WTC11 (cell line): ENCODE data around the gene CCL8. TPM values are rescaled to one million over a fixed set of nuclear protein-coding genes. Genes with fewer than 3 reads are reported as not detected.
"Not testable (repeated sequence)": the region's sequence is repeated elsewhere in the genome, so short reads cannot be mapped to it uniquely, and the experiment has no call there.

Source experiments
- ATAC-seq: fragments of 200-7000 bp; cut with Tn5 transposase; 2 replicates; pipeline ENCODE4 v1.10.0; 2021; ENCODE audit warnings: mild to moderate bottlenecking, moderate library complexity
- CTCF ChIA-PET: fragments of 300-600 bp; sonication (Branson Sonifier 250); formaldehyde crosslinking; loops from one replicate; lab custom pipeline; 2021; ENCODE audit warnings: antibody characterized with exemption; lab: Charles Lee
- POLR2A ChIA-PET: fragments of 350-600 bp; sonication (Branson Sonifier 250); formaldehyde crosslinking; loops from one replicate; lab custom pipeline; 2021; ENCODE audit warnings: antibody characterized with exemption; lab: Charles Lee
- DNase-seq: peaks from one replicate; pipeline ENCODE4 v3.0.0; 2021; ENCODE audit warnings: low spot score
- H3K27ac Mint-ChIP-seq: 2 replicates; pipeline ENCODE4 v1.8.0; 2021; ENCODE audit warnings: mixed read lengths
- H3K27me3 Mint-ChIP-seq: 2 replicates; pipeline ENCODE4 v1.8.0; 2021; ENCODE audit warnings: low read depth, mild to moderate bottlenecking, moderate library complexity, mixed read lengths
- H3K36me3 Mint-ChIP-seq: 2 replicates; pipeline ENCODE4 v1.8.0; 2021; ENCODE audit warnings: mixed read lengths
- H3K4me1 Mint-ChIP-seq: 2 replicates; pipeline ENCODE4 v1.8.0; 2022; ENCODE audit warnings: mixed read lengths
- H3K4me3 Mint-ChIP-seq: 2 replicates; pipeline ENCODE4 v1.8.0; 2021; ENCODE audit warnings: mild to moderate bottlenecking, moderate library complexity, mixed read lengths
- H3K9me3 Mint-ChIP-seq: 2 replicates; pipeline ENCODE4 v1.8.0; 2021; ENCODE audit warnings: mixed read lengths
- AFF4 ChIP-seq: sonication (generic); formaldehyde crosslinking; IDR thresholded peaks from 2 replicates; pipeline ENCODE4 v1.8.1; 2023; ENCODE audit warnings: mild to moderate bottlenecking, missing genetic modification reagents, borderline replicate concordance
- CREM ChIP-seq: sonication (generic); formaldehyde crosslinking; IDR thresholded peaks from 2 replicates; pipeline ENCODE4 v1.8.1; 2022; ENCODE audit warnings: mild to moderate bottlenecking, missing genetic modification reagents, moderate library complexity
- EMX1 ChIP-seq: fragments of 250-450 bp; sonication (Bioruptor Pico); IDR thresholded peaks from 2 replicates; pipeline ENCODE4 v1.8.0; 2021; ENCODE audit warnings: mild to moderate bottlenecking
- ETV6 ChIP-seq: sonication (generic); formaldehyde crosslinking; IDR thresholded peaks from 2 replicates; pipeline ENCODE4 v1.8.1; 2022; ENCODE audit warnings: mild to moderate bottlenecking, missing genetic modification reagents
- GABPB1 ChIP-seq: sonication (generic); formaldehyde crosslinking; IDR thresholded peaks from 2 replicates; pipeline ENCODE4 v1.8.1; 2023; ENCODE audit warnings: mild to moderate bottlenecking, missing genetic modification reagents
- HMGA2 ChIP-seq: fragments of 250-450 bp; sonication (Bioruptor Pico); IDR thresholded peaks from 2 replicates; pipeline ENCODE4 v1.4.0; 2021; ENCODE audit warnings: mild to moderate bottlenecking, moderate library complexity
- JAZF1 ChIP-seq: fragments of 250-450 bp; sonication (Bioruptor Pico); IDR thresholded peaks from 2 replicates; pipeline ENCODE4 v1.9.0; 2021; ENCODE audit warnings: moderate library complexity, mild to moderate bottlenecking, inconsistent platforms
- JUN ChIP-seq: sonication (generic); formaldehyde crosslinking; IDR thresholded peaks from 2 replicates; pipeline ENCODE4 v1.8.0; 2023; ENCODE audit warnings: mild to moderate bottlenecking, missing genetic modification reagents
- NR3C1 ChIP-seq: sonication (generic); formaldehyde crosslinking; conservative IDR thresholded peaks from 2 replicates; pipeline ENCODE4 v1.8.1; 2023; ENCODE audit warnings: low read depth, mild to moderate bottlenecking, missing genetic modification reagents
- PRRX2 ChIP-seq: fragments of 250-450 bp; sonication (Bioruptor Pico); IDR thresholded peaks from 2 replicates; pipeline ENCODE4 v1.8.0; 2021; ENCODE audit warnings: mild to moderate bottlenecking
- SP1 ChIP-seq: sonication (generic); formaldehyde crosslinking; conservative IDR thresholded peaks from 2 replicates; pipeline ENCODE4 v1.8.1; 2022; ENCODE audit warnings: missing genetic modification reagents
- TEAD1 ChIP-seq: sonication (generic); formaldehyde crosslinking; IDR thresholded peaks from 2 replicates; pipeline ENCODE4 v1.8.0; 2022; ENCODE audit warnings: mild to moderate bottlenecking, missing genetic modification reagents
- TEAD4 ChIP-seq: sonication (generic); formaldehyde crosslinking; IDR thresholded peaks from 2 replicates; pipeline ENCODE4 v1.8.0; 2022; ENCODE audit warnings: mild to moderate bottlenecking, missing genetic modification reagents
- ZNF219 ChIP-seq: sonication (generic); formaldehyde crosslinking; IDR thresholded peaks from 2 replicates; pipeline ENCODE4 v1.8.0; 2023; ENCODE audit warnings: missing genetic modification reagents, mild to moderate bottlenecking, borderline replicate concordance
- ZNF232 ChIP-seq: sonication (generic); formaldehyde crosslinking; IDR thresholded peaks from 2 replicates; pipeline ENCODE4 v1.8.0; 2022; ENCODE audit warnings: mild to moderate bottlenecking, missing genetic modification reagents
- ZNF317 ChIP-seq: sonication (generic); formaldehyde crosslinking; IDR thresholded peaks from 2 replicates; pipeline ENCODE4 v1.8.1; 2023; ENCODE audit warnings: low read depth, mild to moderate bottlenecking, moderate library complexity, missing genetic modification reagents, borderline replicate concordance
- ZNF396 ChIP-seq: fragments of 250-450 bp; sonication (Bioruptor Pico); IDR thresholded peaks from 2 replicates; pipeline ENCODE4 v1.8.0; 2021; ENCODE audit warnings: mild to moderate bottlenecking, moderate library complexity, borderline replicate concordance
- ZNF512 ChIP-seq: sonication (generic); formaldehyde crosslinking; IDR thresholded peaks from 2 replicates; pipeline ENCODE4 v1.8.1; 2022; ENCODE audit warnings: missing genetic modification reagents, borderline replicate concordance
- total RNA-seq: library from RNA; stranded (reverse); gene quantifications from 3 replicates; pipeline ENCODE4 v1.2.3, GENCODE V29; 2021
- TF ChIP-seq, protein P1 (sequence below): fragments of 250-450 bp; sonication (Bioruptor Pico); IDR thresholded peaks from 2 replicates; pipeline ENCODE4 v1.9.0; 2021; ENCODE audit warnings: mild to moderate bottlenecking, borderline replicate concordance
- TF ChIP-seq, protein P2 (sequence below): sonication (generic); formaldehyde crosslinking; conservative IDR thresholded peaks from 2 replicates; pipeline ENCODE4 v1.8.1; 2023; ENCODE audit warnings: mild to moderate bottlenecking, low read depth, missing genetic modification reagents, moderate library complexity
- TF ChIP-seq, protein P3 (sequence below): fragments of 250-450 bp; sonication (Bioruptor Pico); IDR thresholded peaks from 2 replicates; pipeline ENCODE4 v2.1.2; 2022; ENCODE audit warnings: mild to moderate bottlenecking, moderate library complexity

Gene CCL8
- total RNA-seq, 1 experiment from 2014 or later: not detected

- H3K27ac Mint-ChIP-seq: no peak overlapping the region
- DNase-seq (no peak), ATAC-seq (no peak)
- H3K4me3 Mint-ChIP-seq: no peak overlapping the region
- peaks cover 7% of the 10 kb centered on the region; the same call in 1 of the 2 replicates for H3K9me3 Mint-ChIP-seq
- POLR2A ChIA-PET: no interaction called here
- peaks cover 22% of the 10 kb centered on the region for H3K27me3 Mint-ChIP-seq
- TF ChIP-seq CREM: no peak
- no peak for TF ChIP-seq PRRX2 (CRISPR knock-in tag)
- TF ChIP-seq, protein P1, sequence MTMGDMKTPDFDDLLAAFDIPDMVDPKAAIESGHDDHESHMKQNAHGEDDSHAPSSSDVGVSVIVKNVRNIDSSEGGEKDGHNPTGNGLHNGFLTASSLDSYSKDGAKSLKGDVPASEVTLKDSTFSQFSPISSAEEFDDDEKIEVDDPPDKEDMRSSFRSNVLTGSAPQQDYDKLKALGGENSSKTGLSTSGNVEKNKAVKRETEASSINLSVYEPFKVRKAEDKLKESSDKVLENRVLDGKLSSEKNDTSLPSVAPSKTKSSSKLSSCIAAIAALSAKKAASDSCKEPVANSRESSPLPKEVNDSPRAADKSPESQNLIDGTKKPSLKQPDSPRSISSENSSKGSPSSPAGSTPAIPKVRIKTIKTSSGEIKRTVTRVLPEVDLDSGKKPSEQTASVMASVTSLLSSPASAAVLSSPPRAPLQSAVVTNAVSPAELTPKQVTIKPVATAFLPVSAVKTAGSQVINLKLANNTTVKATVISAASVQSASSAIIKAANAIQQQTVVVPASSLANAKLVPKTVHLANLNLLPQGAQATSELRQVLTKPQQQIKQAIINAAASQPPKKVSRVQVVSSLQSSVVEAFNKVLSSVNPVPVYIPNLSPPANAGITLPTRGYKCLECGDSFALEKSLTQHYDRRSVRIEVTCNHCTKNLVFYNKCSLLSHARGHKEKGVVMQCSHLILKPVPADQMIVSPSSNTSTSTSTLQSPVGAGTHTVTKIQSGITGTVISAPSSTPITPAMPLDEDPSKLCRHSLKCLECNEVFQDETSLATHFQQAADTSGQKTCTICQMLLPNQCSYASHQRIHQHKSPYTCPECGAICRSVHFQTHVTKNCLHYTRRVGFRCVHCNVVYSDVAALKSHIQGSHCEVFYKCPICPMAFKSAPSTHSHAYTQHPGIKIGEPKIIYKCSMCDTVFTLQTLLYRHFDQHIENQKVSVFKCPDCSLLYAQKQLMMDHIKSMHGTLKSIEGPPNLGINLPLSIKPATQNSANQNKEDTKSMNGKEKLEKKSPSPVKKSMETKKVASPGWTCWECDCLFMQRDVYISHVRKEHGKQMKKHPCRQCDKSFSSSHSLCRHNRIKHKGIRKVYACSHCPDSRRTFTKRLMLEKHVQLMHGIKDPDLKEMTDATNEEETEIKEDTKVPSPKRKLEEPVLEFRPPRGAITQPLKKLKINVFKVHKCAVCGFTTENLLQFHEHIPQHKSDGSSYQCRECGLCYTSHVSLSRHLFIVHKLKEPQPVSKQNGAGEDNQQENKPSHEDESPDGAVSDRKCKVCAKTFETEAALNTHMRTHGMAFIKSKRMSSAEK (CRISPR knock-in tag): no peak
- no peak for TF ChIP-seq ZNF219 (CRISPR knock-in tag)
- no peak for TF ChIP-seq ZNF512 (CRISPR knock-in tag)
- TF ChIP-seq, protein P2, sequence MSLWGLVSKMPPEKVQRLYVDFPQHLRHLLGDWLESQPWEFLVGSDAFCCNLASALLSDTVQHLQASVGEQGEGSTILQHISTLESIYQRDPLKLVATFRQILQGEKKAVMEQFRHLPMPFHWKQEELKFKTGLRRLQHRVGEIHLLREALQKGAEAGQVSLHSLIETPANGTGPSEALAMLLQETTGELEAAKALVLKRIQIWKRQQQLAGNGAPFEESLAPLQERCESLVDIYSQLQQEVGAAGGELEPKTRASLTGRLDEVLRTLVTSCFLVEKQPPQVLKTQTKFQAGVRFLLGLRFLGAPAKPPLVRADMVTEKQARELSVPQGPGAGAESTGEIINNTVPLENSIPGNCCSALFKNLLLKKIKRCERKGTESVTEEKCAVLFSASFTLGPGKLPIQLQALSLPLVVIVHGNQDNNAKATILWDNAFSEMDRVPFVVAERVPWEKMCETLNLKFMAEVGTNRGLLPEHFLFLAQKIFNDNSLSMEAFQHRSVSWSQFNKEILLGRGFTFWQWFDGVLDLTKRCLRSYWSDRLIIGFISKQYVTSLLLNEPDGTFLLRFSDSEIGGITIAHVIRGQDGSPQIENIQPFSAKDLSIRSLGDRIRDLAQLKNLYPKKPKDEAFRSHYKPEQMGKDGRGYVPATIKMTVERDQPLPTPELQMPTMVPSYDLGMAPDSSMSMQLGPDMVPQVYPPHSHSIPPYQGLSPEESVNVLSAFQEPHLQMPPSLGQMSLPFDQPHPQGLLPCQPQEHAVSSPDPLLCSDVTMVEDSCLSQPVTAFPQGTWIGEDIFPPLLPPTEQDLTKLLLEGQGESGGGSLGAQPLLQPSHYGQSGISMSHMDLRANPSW: no peak
- TF ChIP-seq NR3C1 (CRISPR knock-in tag): no peak
- TF ChIP-seq HMGA2: no peak
- no peak for TF ChIP-seq ZNF396
- no peak for TF ChIP-seq ZNF317
- TF ChIP-seq TEAD1 (CRISPR knock-in tag): no peak
- TF ChIP-seq TEAD4 (CRISPR knock-in tag): no peak
- TF ChIP-seq GABPB1 (CRISPR knock-in tag): no peak
- no peak for TF ChIP-seq JAZF1 (CRISPR knock-in tag)
- TF ChIP-seq, all 79 proteins: peak for 0
- Mint-ChIP-seq H3K4me1 (no peaks in the 10 kb centered on the region; the same call in 1 of the 2 replicates), H3K36me3 (no peaks in the 10 kb centered on the region)
- CTCF ChIA-PET: interaction anchor here (8.0 kb wide), 1 partner anchor 39 kb away, joined by 78 read pairs; no protein-coding TSS in a partner anchor
These were observed 2.7 kb downstream of the CCL8 start for GRCh38 chr17:34321964-34322363.

DNA sequence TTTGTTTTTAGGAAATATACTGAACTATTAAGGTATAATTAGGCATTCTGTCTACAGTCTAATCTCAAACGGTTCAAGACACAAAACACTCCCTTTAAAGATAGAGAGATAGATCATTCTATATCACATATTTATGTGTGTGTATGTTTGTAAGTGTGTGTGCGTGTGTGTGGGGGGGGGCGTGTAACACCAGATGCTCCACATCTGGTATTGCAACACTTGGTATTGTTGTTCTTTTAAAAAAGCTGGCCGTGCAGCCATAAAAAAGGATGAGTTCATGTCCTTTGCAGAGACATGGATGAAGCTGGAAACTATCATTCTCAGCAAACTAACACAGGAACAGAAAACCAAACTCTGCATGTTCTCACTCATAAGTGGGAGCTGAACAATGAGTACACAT is 8.3 kb downstream of the CCL8 start:
- ATAC-seq, H3K4me1 Mint-ChIP-seq, H3K36me3 Mint-ChIP-seq, H3K27ac Mint-ChIP-seq, POLR2A ChIA-PET, H3K9me3 Mint-ChIP-seq, DNase-seq, H3K4me3 Mint-ChIP-seq: not testable (repeated sequence)
- H3K27me3 Mint-ChIP-seq: peaks cover 22% of the 10 kb centered on the region
- CTCF ChIA-PET: interaction anchor here (0.7 to 1.2 kb wide), 2 partner anchors 34 kb away, joined by 3 to 8 read pairs; no protein-coding TSS in a partner anchor

DNA sequence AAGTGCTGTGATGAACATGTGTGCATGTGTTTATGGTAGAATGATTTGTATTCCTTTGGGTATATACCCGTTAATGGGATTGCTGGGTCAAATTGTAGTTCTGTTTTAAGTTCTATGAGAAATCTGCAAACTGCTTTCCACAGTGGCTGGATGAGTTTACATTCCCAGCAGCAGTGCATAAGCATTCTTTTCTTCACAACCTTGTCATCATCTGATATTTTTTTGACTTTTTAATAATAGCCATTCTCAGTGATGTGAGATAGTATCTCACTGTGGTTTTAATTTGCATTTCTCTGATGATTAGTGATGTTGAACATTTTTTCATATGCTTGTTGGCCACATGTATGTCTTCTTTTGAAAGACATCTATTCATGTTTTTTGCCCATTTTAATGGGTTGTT is 18.5 kb downstream of the CCL8 start:
- no peak overlapping the region for H3K27ac Mint-ChIP-seq
- ATAC-seq: no peak
- H3K27me3 Mint-ChIP-seq: peaks cover 8% of the 10 kb centered on the region
- H3K4me3 Mint-ChIP-seq: no peak overlapping the region
- POLR2A ChIA-PET: no interaction called here
- H3K36me3 Mint-ChIP-seq: no peaks in the 10 kb centered on the region
- H3K4me1 Mint-ChIP-seq: no peaks in the 10 kb centered on the region
- no peak for DNase-seq
- CTCF ChIA-PET: interaction anchor here (2.6 kb wide), 1 partner anchor 24 kb away, joined by 11 read pairs; no protein-coding TSS in a partner anchor
- H3K9me3 Mint-ChIP-seq: peaks cover 7% of the 10 kb centered on the region
- no peak for TF ChIP-seq JUN (CRISPR knock-in tag)
- TF ChIP-seq, protein P3, sequence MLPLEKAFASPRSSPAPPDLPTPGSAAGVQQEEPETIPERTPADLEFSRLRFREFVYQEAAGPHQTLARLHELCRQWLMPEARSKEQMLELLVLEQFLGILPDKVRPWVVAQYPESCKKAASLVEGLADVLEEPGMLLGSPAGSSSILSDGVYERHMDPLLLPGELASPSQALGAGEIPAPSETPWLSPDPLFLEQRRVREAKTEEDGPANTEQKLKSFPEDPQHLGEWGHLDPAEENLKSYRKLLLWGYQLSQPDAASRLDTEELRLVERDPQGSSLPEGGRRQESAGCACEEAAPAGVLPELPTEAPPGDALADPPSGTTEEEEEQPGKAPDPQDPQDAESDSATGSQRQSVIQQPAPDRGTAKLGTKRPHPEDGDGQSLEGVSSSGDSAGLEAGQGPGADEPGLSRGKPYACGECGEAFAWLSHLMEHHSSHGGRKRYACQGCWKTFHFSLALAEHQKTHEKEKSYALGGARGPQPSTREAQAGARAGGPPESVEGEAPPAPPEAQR (CRISPR knock-in tag): no peak
- no peak for TF ChIP-seq SP1 (CRISPR knock-in tag)
- no peak for TF ChIP-seq ETV6 (CRISPR knock-in tag)
- TF ChIP-seq ZNF232 (CRISPR knock-in tag): no peak
- TF ChIP-seq AFF4: no peak
- no peak for TF ChIP-seq EMX1 (CRISPR knock-in tag)
